Left ventricle myocardium inferior (tissue), 1 donor: ENCODE data around the gene PDS5B. TPM values are rescaled to one million over a fixed set of nuclear protein-coding genes. Genes with fewer than 3 reads are reported as not detected.
"Not testable (repeated sequence)": the region's sequence is repeated elsewhere in the genome, so short reads cannot be mapped to it uniquely, and the experiment has no call there.

Source experiments
- DNase-seq: peaks from one replicate; pipeline ENCODE4 v3.0.0-alpha.2; 2020
- H3K27ac ChIP-seq: fragments of 200-600 bp; replicated peaks from 2 replicates; pipeline ENCODE4 v1.8.0; 2021
- H3K27me3 ChIP-seq: fragments of 200-600 bp; 2 replicates; pipeline ENCODE4 v1.8.0; 2021; ENCODE audit warnings: low read depth
- H3K36me3 ChIP-seq: fragments of 200-600 bp; 2 replicates; pipeline ENCODE4 v1.8.0; 2021
- H3K4me1 ChIP-seq: fragments of 200-600 bp; 2 replicates; pipeline ENCODE4 v1.8.0; 2021
- H3K4me3 ChIP-seq: fragments of 200-600 bp; 2 replicates; pipeline ENCODE4 v1.8.0; 2021; ENCODE audit warnings: mild to moderate bottlenecking, moderate library complexity
- H3K9me3 ChIP-seq: fragments of 200-600 bp; replicated peaks from 2 replicates; pipeline ENCODE4 v1.8.0; 2021
- CTCF ChIP-seq: fragments of 200-600 bp; IDR thresholded peaks from 2 replicates; pipeline ENCODE4 v1.8.0; 2021; ENCODE audit warnings: antibody characterized with exemption, mild to moderate bottlenecking, borderline replicate concordance
- intact Hi-C: fragments of 100-400 bp; cut with micrococcal nuclease; formaldehyde crosslinking; loops from one replicate; pipeline ENCODE4 v1.11.0; 2022
- total RNA-seq: library from RNA; stranded (reverse); fragmentation: NEBNext Ultra II Directional; extraction: Animal tissue kit (Norgen Biotek cat#: 25700); gene quantifications from one replicate; pipeline ENCODE4 v1.2.1, GENCODE V29; 2021
- donor health status: DM: no; HTN: yes; CAD: no; lungs with severe emphysema.

PDS5B gene
- total RNA-seq, 1 donor from 2014 or later: 20.4 TPM

GRCh38 chr13:32824675-32825074, 238.4 kb downstream of the PDS5B start:
- H3K4me1 ChIP-seq: no peaks in the 10 kb centered on the region
- DNase-seq: no peak
- H3K27ac ChIP-seq: no peak overlapping the region
- H3K9me3 ChIP-seq: no peaks in the 10 kb centered on the region
- no peak overlapping the region for H3K4me3 ChIP-seq
- intact Hi-C loops: no loop called here
- no peaks in the 10 kb centered on the region for H3K27me3 ChIP-seq
- no peaks in the 10 kb centered on the region for H3K36me3 ChIP-seq
- no peak for TF ChIP-seq CTCF

- TF ChIP-seq CTCF: no peak
- Histone ChIP-seq H3K4me3 (no peak overlapping the region), H3K36me3 (no peaks in the 10 kb centered on the region), H3K4me1 (no peaks in the 10 kb centered on the region), H3K27me3 (no peaks in the 10 kb centered on the region), H3K9me3 (no peaks in the 10 kb centered on the region), H3K27ac (no peak overlapping the region)
- intact Hi-C loops: no loop called here
- DNase-seq: no peak
Measured at GRCh38 chr13:32825481-32825880, 239.2 kb downstream of the PDS5B start.

- H3K9me3 ChIP-seq, H3K4me1 ChIP-seq, H3K27ac ChIP-seq, DNase-seq, H3K27me3 ChIP-seq, intact Hi-C loops, H3K4me3 ChIP-seq, H3K36me3 ChIP-seq: not testable (repeated sequence)
Measured at GRCh38 chr13:32826372-32826771, 240.1 kb downstream of the PDS5B start.

Other genes with a start within 250 kb of the PDS5B start
- 4.6 TPM for gene N4BP2L1, start 158.3 kb upstream of the PDS5B start, total RNA-seq
- 131 TPM for gene N4BP2L2, start 47.7 kb upstream of the PDS5B start, total RNA-seq